ENCODE data around the gene SORCS2.

- no peak for TF ChIP-seq RFX5 (IDR thresholded peaks at IDR 0.05; ENCODE audit: borderline replicate concordance, low read depth, low read length)
- TF ChIP-seq CTCF (IDR thresholded peaks at IDR 0.05; ENCODE audit: control extremely low read depth in 1 of 3, insufficient read depth in 1 of 3, low read depth in 1 of 3, low read length in 3 of 3), result no peak
- no peak for TF ChIP-seq CREB1 (IDR thresholded peaks at IDR 0.05)
- TF ChIP-seq TAF1 (IDR thresholded peaks at IDR 0.05; ENCODE audit: low read depth, low read length), result no peak
- no peak for TF ChIP-seq EZH2 (IDR thresholded peaks at IDR 0.05; ENCODE audit: low read depth, low read length, severe bottlenecking)
Observed at GRCh38 chr4:7435471-7436061, 243.2 kb downstream of the SORCS2 start.
